Upper lobe of left lung (tissue), 4 donors: ENCODE measurements around the gene NAT8L.
"Not testable (repeated sequence)": the region's sequence is repeated elsewhere in the genome, so short reads cannot be mapped to it uniquely, and the experiment has no call there.

Experiments
- POLR2A ChIP-seq, 4 donors: fragments of 450-650 bp; IDR thresholded peaks; one replicate each; pipeline ENCODE4 v1.5.1; 2016 to 2017; ENCODE audit warnings: antibody characterized with exemption in 4 of 4, mild to moderate bottlenecking in 2 of 4
- POLR2AphosphoS5 ChIP-seq, 2 donors: sonication (generic); formaldehyde crosslinking; IDR thresholded peaks; one replicate each; pipeline ENCODE4 v1.5.1; 2017; ENCODE audit warnings: antibody characterized with exemption in 2 of 2
- TF ChIP-seq, protein P1 (sequence below), 6 experiments: fragments of 450-650 bp in 4 of 6; fragments of 200-600 bp in 2 of 6; sonication (generic) in 2 of 6; IDR thresholded peaks; one replicate each; pipeline ENCODE4 v1.5.1; 2016 to 2019; ENCODE audit warnings: antibody characterized with exemption in 6 of 6

DNA sequence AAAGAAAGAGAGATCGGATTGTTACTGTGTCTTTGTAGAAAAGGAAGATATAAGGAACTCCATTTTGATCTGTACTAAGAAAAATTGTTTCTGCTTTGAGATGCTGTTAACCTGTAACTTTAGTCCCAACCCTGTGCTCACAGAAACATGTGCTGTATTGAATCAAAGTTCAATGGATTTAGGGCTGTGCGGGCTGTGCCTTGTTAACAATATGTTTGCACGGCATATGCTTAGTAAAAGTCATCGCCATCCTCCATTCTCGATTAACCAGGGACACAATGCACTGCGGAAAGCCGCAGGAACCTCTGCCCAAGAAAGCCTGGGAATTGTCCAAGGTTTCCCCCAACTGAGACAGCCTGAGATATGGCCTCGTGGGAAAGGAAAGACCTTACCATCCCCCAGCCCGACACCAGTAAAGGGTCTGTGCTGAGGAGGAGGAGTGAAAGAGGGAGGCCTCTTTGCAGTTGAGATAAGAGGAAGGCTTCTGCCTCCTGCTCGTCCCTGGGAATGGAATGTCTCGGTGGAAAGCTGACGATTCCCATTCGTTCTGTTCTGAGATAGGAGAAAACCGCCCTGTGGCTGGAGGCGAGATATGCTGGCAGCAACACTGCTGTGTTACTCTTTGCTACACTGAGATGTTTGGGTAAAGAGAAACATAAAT lies 37.6 kb upstream of the NAT8L start:
- TF ChIP-seq, protein P1, sequence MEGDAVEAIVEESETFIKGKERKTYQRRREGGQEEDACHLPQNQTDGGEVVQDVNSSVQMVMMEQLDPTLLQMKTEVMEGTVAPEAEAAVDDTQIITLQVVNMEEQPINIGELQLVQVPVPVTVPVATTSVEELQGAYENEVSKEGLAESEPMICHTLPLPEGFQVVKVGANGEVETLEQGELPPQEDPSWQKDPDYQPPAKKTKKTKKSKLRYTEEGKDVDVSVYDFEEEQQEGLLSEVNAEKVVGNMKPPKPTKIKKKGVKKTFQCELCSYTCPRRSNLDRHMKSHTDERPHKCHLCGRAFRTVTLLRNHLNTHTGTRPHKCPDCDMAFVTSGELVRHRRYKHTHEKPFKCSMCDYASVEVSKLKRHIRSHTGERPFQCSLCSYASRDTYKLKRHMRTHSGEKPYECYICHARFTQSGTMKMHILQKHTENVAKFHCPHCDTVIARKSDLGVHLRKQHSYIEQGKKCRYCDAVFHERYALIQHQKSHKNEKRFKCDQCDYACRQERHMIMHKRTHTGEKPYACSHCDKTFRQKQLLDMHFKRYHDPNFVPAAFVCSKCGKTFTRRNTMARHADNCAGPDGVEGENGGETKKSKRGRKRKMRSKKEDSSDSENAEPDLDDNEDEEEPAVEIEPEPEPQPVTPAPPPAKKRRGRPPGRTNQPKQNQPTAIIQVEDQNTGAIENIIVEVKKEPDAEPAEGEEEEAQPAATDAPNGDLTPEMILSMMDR (IDR thresholded peaks at IDR 0.05) = not testable (repeated sequence)
- TF ChIP-seq POLR2AphosphoS5, POLR2A (IDR thresholded peaks at IDR 0.05): not testable (repeated sequence)
